ENCODE results near the gene DIPK2B.

- TF ChIP-seq GATA3 (IDR thresholded peaks at IDR 0.05; ENCODE audit: low read depth, low read length) (no peak), GATA2 (IDR thresholded peaks at IDR 0.05; ENCODE audit: low read depth, low read length) (no peak)
Observed at GRCh38 chrX:45230410-45230809, 29.7 kb upstream of the DIPK2B start.
